ENCODE results near the gene RAD51B. TPM values are rescaled to one million over a fixed set of nuclear protein-coding genes. Genes with fewer than 3 reads are reported as not detected.

RAD51B gene
- total RNA-seq, 3 donors from 2014 or later, result 10.6 to 77.6 (median 33.8) TPM

DNA sequence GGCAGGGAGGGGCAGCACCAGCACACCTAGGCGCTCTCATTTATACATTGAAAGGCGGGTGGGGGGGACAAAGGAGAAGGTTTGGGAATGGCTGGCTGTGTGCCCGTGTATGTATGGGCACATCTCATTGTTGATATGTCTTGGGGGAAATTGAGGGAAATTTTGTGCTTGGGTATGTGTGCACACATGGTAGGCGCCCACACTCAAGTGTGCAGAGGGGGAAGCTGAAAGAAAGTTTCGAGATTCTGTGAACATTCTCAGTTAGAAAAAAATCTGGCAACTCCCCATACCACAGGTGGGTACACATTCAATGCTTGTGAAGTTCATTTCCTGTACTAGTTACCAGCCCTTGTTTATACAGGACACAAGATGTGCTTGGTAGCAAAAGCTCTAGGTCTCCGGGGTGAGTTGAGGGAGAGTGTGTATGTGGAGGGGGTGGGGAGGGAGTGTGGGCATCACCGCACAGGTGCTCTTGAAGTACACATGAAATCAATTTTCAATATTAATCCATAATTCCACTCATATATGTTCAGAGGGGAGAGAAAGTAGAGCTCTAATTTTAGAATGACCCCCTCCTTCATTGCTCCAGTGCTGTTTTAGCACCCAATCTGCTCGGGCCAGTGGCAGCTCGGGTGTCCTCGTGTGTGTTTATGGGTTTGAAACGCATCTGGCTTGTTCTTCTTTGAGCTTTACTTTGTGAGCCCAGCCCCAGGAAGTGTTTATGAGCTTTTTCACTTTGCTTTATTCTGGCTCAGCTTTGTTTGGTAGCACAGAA is 687.3 kb downstream of the RAD51B start:
- peak overlapping the region in 1 of 3 donors; percentile 13 for H3K4me3 ChIP-seq
- intact Hi-C loops (cut with DNase I; ENCODE audit: low total_unique reads), result no loop called here
- peaks cover 28 to 31% of the 10 kb centered on the region in 2 donors for H3K4me1 ChIP-seq
- TF ChIP-seq, protein P1, sequence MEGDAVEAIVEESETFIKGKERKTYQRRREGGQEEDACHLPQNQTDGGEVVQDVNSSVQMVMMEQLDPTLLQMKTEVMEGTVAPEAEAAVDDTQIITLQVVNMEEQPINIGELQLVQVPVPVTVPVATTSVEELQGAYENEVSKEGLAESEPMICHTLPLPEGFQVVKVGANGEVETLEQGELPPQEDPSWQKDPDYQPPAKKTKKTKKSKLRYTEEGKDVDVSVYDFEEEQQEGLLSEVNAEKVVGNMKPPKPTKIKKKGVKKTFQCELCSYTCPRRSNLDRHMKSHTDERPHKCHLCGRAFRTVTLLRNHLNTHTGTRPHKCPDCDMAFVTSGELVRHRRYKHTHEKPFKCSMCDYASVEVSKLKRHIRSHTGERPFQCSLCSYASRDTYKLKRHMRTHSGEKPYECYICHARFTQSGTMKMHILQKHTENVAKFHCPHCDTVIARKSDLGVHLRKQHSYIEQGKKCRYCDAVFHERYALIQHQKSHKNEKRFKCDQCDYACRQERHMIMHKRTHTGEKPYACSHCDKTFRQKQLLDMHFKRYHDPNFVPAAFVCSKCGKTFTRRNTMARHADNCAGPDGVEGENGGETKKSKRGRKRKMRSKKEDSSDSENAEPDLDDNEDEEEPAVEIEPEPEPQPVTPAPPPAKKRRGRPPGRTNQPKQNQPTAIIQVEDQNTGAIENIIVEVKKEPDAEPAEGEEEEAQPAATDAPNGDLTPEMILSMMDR (IDR thresholded peaks at IDR 0.05), result no peak
- TF ChIP-seq POLR2AphosphoS5 (IDR thresholded peaks at IDR 0.05) (no peak), POLR2A (IDR thresholded peaks at IDR 0.05) (no peak)
- DNase-seq (ENCODE audit: low spot score in 2 of 2), result peak in 1 of 2 donors; percentile 53
- H3K9me3 ChIP-seq, result no peaks in the 10 kb centered on the region
- H3K27me3 ChIP-seq, result no peaks in the 10 kb centered on the region
- H3K27ac ChIP-seq, result peak overlapping the region; percentile 89 to 91
- no peaks in the 10 kb centered on the region for H3K36me3 ChIP-seq

DNA sequence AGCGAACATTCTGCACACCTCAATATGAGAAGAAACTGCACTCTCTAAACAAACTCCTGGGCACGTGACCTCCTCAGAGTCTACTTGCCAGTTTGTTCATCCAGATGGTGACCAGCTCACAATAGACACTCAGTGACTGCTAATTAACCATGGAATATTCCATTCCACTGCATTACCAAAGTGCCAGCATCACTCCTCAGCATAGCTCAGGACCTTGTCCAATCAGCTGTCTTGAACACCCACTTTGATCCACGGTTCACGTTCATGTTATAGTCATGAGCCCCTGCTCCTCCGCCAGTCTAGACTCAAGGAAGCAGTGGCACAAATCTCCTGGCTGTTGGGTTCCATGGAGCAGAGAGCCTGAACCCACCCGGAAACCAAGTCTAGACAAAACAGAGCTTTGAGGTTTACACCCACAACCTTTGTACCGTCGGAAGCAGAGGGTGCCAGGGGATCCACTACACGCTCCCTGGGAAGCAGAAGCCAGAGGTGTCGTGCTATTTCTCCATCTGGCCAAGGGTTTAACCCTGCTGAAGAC is 688.0 kb downstream of the RAD51B start:
- peaks cover 28 to 38% of the 10 kb centered on the region in 2 donors for H3K4me1 ChIP-seq
- DNase-seq (ENCODE audit: low spot score in 2 of 2), result no peak
- no peaks in the 10 kb centered on the region for H3K27me3 ChIP-seq
- TF ChIP-seq POLR2AphosphoS5 (IDR thresholded peaks at IDR 0.05) (no peak), POLR2A (IDR thresholded peaks at IDR 0.05) (no peak)
- TF ChIP-seq, protein P1 (IDR thresholded peaks at IDR 0.05), result no peak
- intact Hi-C loops (cut with DNase I; ENCODE audit: low total_unique reads), result no loop called here
- H3K4me3 ChIP-seq, result no peak overlapping the region
- peak overlapping the region; percentile 89 to 91 for H3K27ac ChIP-seq
- no peaks in the 10 kb centered on the region for H3K9me3 ChIP-seq
- H3K36me3 ChIP-seq, result no peaks in the 10 kb centered on the region

DNA sequence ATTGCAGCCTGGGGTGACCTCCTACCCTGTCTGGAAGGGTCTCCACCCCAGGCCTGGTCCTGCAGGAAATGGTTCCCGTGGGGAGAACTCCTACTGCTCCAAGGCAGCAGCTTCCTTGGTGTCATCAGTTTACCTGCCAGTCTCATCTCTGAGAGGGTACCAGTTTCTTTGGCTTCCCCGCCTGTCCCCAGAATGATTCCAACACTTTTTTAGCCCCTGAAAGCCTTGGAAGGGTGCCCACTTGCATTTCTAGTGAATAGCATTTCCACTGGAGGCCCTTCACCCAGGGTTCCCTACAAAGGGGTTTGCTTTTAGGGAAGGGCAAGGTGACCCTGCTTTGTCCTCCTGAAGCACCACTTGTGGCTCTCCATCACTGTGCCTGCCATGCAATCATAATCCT is 689.0 kb downstream of the RAD51B start:
- TF ChIP-seq, protein P1 (IDR thresholded peaks at IDR 0.05), result no peak
- TF ChIP-seq POLR2AphosphoS5 (IDR thresholded peaks at IDR 0.05) (no peak), POLR2A (IDR thresholded peaks at IDR 0.05) (no peak)
- Histone ChIP-seq H3K27me3 (no peaks in the 10 kb centered on the region), H3K4me1 (peaks cover 28 to 44% of the 10 kb centered on the region in 2 donors), H3K27ac (peak overlapping the region; percentile 89 to 91), H3K4me3 (no peak overlapping the region), H3K9me3 (no peaks in the 10 kb centered on the region), H3K36me3 (no peaks in the 10 kb centered on the region)
- DNase-seq (ENCODE audit: low spot score in 2 of 2), result no peak
- intact Hi-C loops (cut with DNase I; ENCODE audit: low total_unique reads), result no loop called here

DNA sequence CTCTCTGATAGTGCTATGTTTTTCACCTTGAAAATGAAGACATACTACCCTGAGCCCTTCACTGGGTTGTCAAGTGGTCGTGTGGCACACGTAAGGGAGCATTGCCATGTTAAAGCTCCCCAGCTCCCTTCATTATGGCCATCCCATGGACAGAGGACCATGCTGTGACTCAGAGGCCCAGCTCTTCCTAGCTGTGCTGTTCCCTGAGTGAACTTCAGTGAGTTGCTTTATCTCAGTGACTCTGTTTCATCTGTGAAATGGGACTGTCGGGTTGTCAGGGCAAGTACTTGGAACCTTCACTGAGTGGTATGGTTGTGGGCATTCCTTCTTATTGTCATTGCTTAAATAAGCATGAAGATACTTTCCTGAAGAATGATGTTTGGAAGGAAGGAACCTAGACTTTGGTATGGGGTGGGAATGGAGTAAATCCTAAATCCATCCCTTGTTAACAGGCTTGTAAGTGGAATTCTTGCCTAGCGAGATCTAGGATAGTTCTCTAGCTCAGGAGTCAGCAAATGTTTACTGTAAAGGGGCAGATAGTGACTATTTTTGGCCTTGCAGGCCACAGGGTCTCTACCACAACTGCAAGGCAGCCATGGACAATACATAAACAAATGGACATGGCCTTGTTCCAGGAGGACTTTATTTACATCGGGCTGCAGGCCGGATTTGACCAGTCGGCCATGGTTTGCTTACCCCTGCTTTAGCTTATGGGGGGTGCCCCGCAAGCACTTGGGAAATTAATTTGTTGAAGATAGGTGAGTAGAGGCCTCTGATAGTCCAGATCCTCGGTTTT is 689.8 kb downstream of the RAD51B start:
- Histone ChIP-seq H3K36me3 (no peaks in the 10 kb centered on the region), H3K27me3 (no peaks in the 10 kb centered on the region), H3K9me3 (no peaks in the 10 kb centered on the region), H3K4me3 (no peak overlapping the region), H3K27ac (peak overlapping the region; percentile 89 to 91), H3K4me1 (peaks cover 28 to 52% of the 10 kb centered on the region in 2 donors)
- intact Hi-C loops (cut with DNase I; ENCODE audit: low total_unique reads), result no loop called here
- TF ChIP-seq POLR2AphosphoS5 (IDR thresholded peaks at IDR 0.05), result no peak
- TF ChIP-seq, protein P1 (IDR thresholded peaks at IDR 0.05), result no peak
- DNase-seq (ENCODE audit: low spot score in 2 of 2), result peak in 1 of 2 donors; percentile 15
